Stimulated activated CD4-positive, alpha-beta T cell treated with anti-CD3 and anti-CD28 coated beads, Interleukin-4, amount 100 ng/mL, for 24 hours (primary cell): Measurements from ENCODE around the gene CCL19.

Experiments used
- DNase-seq: peaks from one replicate; pipeline ENCODE4 v3.0.0-alpha.2; 2020

The CCL19 gene

GRCh38 chr9:34693560-34693959 is 2.5 kb upstream of the CCL19 start:
- DNase-seq = no peak

- no peak for DNase-seq
Measured at GRCh38 chr9:34691936-34692315, 850 bp upstream of the CCL19 start.

- no peak for DNase-seq
Measured at GRCh38 chr9:34689512-34689911, 1.6 kb downstream of the CCL19 start.

GRCh38 chr9:34689116-34689470 is 2.0 kb downstream of the CCL19 start:
- no peak for DNase-seq

- DNase-seq = no peak
Measured at GRCh38 chr9:34688329-34689115, 2.6 kb downstream of the CCL19 start.

GRCh38 chr9:34687276-34688030 is 3.6 kb downstream of the CCL19 start:
- no peak for DNase-seq

- no peak for DNase-seq
Measured at GRCh38 chr9:34686732-34687131, 4.3 kb downstream of the CCL19 start.

GRCh38 chr9:34686231-34686630 is 4.8 kb downstream of the CCL19 start:
- no peak for DNase-seq

GRCh38 chr9:34685591-34685990 is 5.5 kb downstream of the CCL19 start:
- no peak for DNase-seq

GRCh38 chr9:34684816-34685215 is 6.3 kb downstream of the CCL19 start:
- DNase-seq = no peak

GRCh38 chr9:34684145-34684544 is 6.9 kb downstream of the CCL19 start:
- DNase-seq = peak; percentile 52

- no peak for DNase-seq
Measured at GRCh38 chr9:34675869-34676268, 15.2 kb downstream of the CCL19 start.

GRCh38 chr9:34675048-34675714 is 15.9 kb downstream of the CCL19 start:
- peak; percentile 63 for DNase-seq

GRCh38 chr9:34674440-34674839 is 16.6 kb downstream of the CCL19 start:
- DNase-seq = no peak

GRCh38 chr9:34671307-34671706 is 19.8 kb downstream of the CCL19 start:
- DNase-seq = no peak

- no peak for DNase-seq
Measured at GRCh38 chr9:34669809-34670562, 21.1 kb downstream of the CCL19 start.

- DNase-seq = peak; percentile 82
Measured at GRCh38 chr9:34665381-34666250, 25.5 kb downstream of the CCL19 start.

- no peak for DNase-seq
Measured at GRCh38 chr9:34665067-34665380, 26.1 kb downstream of the CCL19 start.

- peak; percentile 58 for DNase-seq
Measured at GRCh38 chr9:34664281-34665066, 26.6 kb downstream of the CCL19 start.

GRCh38 chr9:34663303-34663605 is 27.8 kb downstream of the CCL19 start:
- no peak for DNase-seq

GRCh38 chr9:34662526-34663302 is 28.4 kb downstream of the CCL19 start, which contains the start of gene CCL27:
Gene CCL27, minus strand, starts transcription at chr9:34662657. Its CDS starts 24 bp downstream, at chr9:34662633.
- no peak for DNase-seq
